Mammary epithelial cell (primary cell): ENCODE results near the gene NDUFAF2.

Experiments
- CTCF ChIP-seq, 2 donors: IDR thresholded peaks in 1 of 2; conservative IDR thresholded peaks in 1 of 2; 2 replicates each; pipeline ENCODE4 v1.5.1; 2011 to 2012; ENCODE audit warnings: inconsistent platforms in 2 of 2, low read length in 2 of 2, mild to moderate bottlenecking in 2 of 2, control low read depth in 1 of 2, low read depth in 1 of 2; ENCODE audit not compliant: insufficient read depth in 1 of 2; ENCODE audit errors: extremely low read depth in 1 of 2
- EZH2 ChIP-seq: IDR thresholded peaks from 2 replicates; pipeline ENCODE4 v1.6.1; 2012; ENCODE audit warnings: low read length, inconsistent platforms, borderline replicate concordance

GRCh38 chr5:61023131-61023530, 78.1 kb downstream of the NDUFAF2 start:
- TF ChIP-seq CTCF (conservative IDR thresholded peaks at IDR 0.05 in 1 of 2, IDR thresholded peaks at IDR 0.05 in 1 of 2; ENCODE audit: extremely low read depth in 1 of 2, insufficient read depth in 1 of 2, low read depth in 1 of 2, low read length in 2 of 2) (no peak), EZH2 (no peak)
